GM12892 (cell line): Measurements from ENCODE around the gene DDX51.

Experiments
- POLR2A ChIP-seq: IDR thresholded peaks from 2 replicates; pipeline ENCODE4 v1.6.1; 2011; ENCODE audit warnings: low read depth, low read length, control low read depth
- POLR2AphosphoS5 ChIP-seq: IDR thresholded peaks from 2 replicates; pipeline ENCODE4 v1.6.1; 2011; ENCODE audit warnings: low read depth, low read length, control low read depth

DNA sequence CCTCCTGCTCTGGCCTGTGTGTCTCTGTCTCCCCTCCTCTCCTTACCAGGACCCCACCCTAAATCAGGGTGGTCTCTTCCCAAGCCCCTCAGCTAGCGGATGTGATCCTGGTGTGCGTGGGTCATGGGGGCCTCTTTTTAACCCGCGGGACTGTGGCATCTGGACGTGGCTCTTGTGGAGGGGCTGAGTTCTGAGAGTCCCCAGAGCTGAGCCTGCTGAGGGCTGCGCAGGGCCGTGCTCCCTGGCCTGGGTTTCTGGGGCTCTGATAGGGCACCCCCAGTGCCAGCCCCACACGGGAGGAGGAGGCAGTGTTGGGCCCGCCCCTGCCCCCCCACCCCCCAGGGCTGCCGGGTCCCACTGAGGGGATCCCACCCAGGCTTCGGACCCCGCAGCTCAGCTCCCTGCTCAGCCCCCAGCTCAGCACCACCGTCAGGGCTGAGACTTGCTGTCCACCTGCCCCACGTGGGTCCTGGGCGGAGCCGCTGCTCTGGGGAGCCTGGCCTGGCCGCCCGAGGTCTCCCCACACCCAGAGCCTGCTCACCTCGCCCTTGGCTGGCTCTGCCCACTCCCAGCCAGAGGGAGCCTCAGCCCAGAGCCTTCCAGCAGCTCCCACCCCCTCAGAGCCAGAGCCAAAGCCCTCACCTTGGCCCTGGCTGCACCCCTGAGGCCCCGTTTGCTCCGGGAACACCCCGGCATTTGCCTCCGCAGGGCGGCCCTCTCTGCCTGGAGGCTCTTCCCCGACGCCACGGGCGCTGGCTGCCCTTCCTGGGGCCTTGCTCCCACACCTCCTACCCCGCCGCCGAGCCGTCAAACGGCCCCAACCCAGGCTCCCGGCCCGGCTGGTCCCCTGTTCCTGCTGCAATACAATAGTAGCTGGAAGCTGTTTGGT lies 31.6 kb upstream of the DDX51 start:
- TF ChIP-seq POLR2A (no peak), POLR2AphosphoS5 (no peak)
